GM18861 (cell line): ENCODE results near the gene USP53.
"Not testable (repeated sequence)": the region's sequence is repeated elsewhere in the genome, so short reads cannot be mapped to it uniquely, and the experiment has no call there.

Source experiments
- ATAC-seq: cut with Tn5 transposase; IDR thresholded peaks from one replicate; pipeline ENCODE4 v1.9.1; 2021; ENCODE audit not compliant: unreplicated experiment

Gene USP53

GRCh38 chr4:119268466-119268865, 56.0 kb downstream of the USP53 start:
- ATAC-seq, result no peak

- ATAC-seq, result no peak
These were observed 59.0 kb downstream of the USP53 start for GRCh38 chr4:119271361-119272085.

- ATAC-seq, result not testable (repeated sequence)
These were observed 67.0 kb downstream of the USP53 start for GRCh38 chr4:119279541-119279940.

GRCh38 chr4:119279945-119280344, 67.4 kb downstream of the USP53 start:
- not testable (repeated sequence) for ATAC-seq

GRCh38 chr4:119281393-119281792, 68.9 kb downstream of the USP53 start:
- no peak for ATAC-seq

- peak; percentile 64 for ATAC-seq
These were observed 72.6 kb downstream of the USP53 start for GRCh38 chr4:119284876-119285780.

- no peak for ATAC-seq
These were observed 74.0 kb downstream of the USP53 start for GRCh38 chr4:119286377-119287002.

- ATAC-seq, result no peak
These were observed 76.8 kb downstream of the USP53 start for GRCh38 chr4:119289313-119289712.

- no peak for ATAC-seq
These were observed 78.1 kb downstream of the USP53 start for GRCh38 chr4:119290598-119290997.

GRCh38 chr4:119296356-119296755, 83.8 kb downstream of the USP53 start:
- no peak for ATAC-seq

- no peak for ATAC-seq
These were observed 85.3 kb downstream of the USP53 start for GRCh38 chr4:119297795-119298194.

- ATAC-seq, result no peak
These were observed 86.8 kb downstream of the USP53 start for GRCh38 chr4:119299260-119299671.

- peak; percentile 61 for ATAC-seq
These were observed 87.2 kb downstream of the USP53 start for GRCh38 chr4:119299741-119300100.

GRCh38 chr4:119300101-119300978, 87.8 kb downstream of the USP53 start:
- ATAC-seq, result peak; percentile 97

- no peak for ATAC-seq
These were observed 89.7 kb downstream of the USP53 start for GRCh38 chr4:119302073-119302832.

GRCh38 chr4:119303587-119304305, 91.2 kb downstream of the USP53 start:
- no peak for ATAC-seq

GRCh38 chr4:119304431-119304830, 91.9 kb downstream of the USP53 start:
- no peak for ATAC-seq

GRCh38 chr4:119307606-119308005, 95.1 kb downstream of the USP53 start:
- no peak for ATAC-seq

- no peak for ATAC-seq
These were observed 98.3 kb downstream of the USP53 start for GRCh38 chr4:119310826-119311225.
